Measurements from ENCODE around the gene DOCK1.

DOCK1 gene

DNA sequence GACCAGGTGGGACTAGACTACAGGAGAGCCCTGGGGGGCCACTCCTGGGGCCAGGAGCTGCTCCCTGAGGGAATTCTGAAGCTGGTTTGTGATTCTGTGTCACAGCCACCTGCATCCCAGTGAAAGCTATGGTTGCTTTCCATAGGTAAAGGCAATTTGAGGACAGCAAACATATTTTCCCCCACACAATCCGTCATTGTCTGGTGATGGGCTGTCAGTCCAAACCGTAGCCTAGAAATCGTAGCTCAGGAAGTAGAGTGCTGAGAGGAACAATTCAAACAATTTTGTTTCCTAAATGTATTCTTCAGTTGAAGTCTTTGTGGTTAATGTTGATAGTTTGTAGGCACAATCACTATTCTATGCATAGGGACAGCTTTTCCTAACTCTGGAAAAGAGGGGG, 397.1 kb downstream of the DOCK1 start:
- no peaks in the 10 kb centered on the region for H3K36me3 ChIP-seq (ENCODE audit: insufficient read depth, low read length)
- H2AFZ ChIP-seq (ENCODE audit: low read depth, low read length), result no peak overlapping the region
- no peaks in the 10 kb centered on the region for H3K4me1 ChIP-seq (ENCODE audit: insufficient read depth, low read length)
- 0 out of 2 replicates have a peak, but pooled peaks cover 6% of the 10 kb centered on the region for H4K20me1 ChIP-seq (ENCODE audit: insufficient read depth, low read length)
- H3K4me3 ChIP-seq (ENCODE audit: low read depth in 1 of 2, low read length in 2 of 2), result no peak overlapping the region
- DNase-seq (no peak), ATAC-seq (ENCODE audit: insufficient read depth, low read depth) (no peak)
- H3K4me2 ChIP-seq (ENCODE audit: insufficient read depth, low read length), result no peak overlapping the region
- H3K9me3 ChIP-seq (ENCODE audit: insufficient read depth, low read length, severe bottlenecking), result no peaks in the 10 kb centered on the region
- H3K27ac ChIP-seq (ENCODE audit: low read length), result no peak overlapping the region
- no peaks in the 10 kb centered on the region for H3K79me2 ChIP-seq (ENCODE audit: insufficient read depth, low read length)
- H3K27me3 ChIP-seq (ENCODE audit: insufficient read depth, low read length, poor library complexity), result peaks cover 23% of the 10 kb centered on the region
- no peak overlapping the region for H3K9ac ChIP-seq (ENCODE audit: low read depth, low read length)
- TF ChIP-seq, protein P1, sequence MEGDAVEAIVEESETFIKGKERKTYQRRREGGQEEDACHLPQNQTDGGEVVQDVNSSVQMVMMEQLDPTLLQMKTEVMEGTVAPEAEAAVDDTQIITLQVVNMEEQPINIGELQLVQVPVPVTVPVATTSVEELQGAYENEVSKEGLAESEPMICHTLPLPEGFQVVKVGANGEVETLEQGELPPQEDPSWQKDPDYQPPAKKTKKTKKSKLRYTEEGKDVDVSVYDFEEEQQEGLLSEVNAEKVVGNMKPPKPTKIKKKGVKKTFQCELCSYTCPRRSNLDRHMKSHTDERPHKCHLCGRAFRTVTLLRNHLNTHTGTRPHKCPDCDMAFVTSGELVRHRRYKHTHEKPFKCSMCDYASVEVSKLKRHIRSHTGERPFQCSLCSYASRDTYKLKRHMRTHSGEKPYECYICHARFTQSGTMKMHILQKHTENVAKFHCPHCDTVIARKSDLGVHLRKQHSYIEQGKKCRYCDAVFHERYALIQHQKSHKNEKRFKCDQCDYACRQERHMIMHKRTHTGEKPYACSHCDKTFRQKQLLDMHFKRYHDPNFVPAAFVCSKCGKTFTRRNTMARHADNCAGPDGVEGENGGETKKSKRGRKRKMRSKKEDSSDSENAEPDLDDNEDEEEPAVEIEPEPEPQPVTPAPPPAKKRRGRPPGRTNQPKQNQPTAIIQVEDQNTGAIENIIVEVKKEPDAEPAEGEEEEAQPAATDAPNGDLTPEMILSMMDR (IDR thresholded peaks at IDR 0.05; ENCODE audit: borderline replicate concordance, extremely low read depth, low read length, poor library complexity, severe bottlenecking), result no peak
- no peak for TF ChIP-seq EZH2 (IDR thresholded peaks at IDR 0.05; ENCODE audit: borderline replicate concordance, low read depth, low read length, severe bottlenecking)

DNA sequence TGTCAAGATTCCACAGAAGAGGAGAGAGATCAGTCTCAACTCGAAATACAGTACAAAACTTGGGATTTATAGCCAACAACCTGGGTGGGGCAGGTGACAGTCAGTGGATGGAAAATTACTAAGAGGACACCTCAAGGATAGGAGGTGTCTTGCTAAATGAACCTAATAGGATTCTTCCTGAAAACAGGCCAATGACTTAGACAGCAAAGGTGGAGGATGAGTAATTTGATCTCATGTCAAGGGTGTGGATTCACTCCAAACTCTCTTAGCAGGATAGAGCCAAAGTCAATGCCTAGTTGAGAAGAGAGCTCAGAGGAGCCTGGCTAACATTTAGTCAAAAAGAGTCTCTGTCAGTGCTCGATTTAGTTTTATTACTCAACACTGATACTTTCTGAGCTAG, 397.9 kb downstream of the DOCK1 start:
- H3K27ac ChIP-seq (ENCODE audit: low read length), result no peak overlapping the region
- TF ChIP-seq, protein P1 (IDR thresholded peaks at IDR 0.05; ENCODE audit: borderline replicate concordance, extremely low read depth, low read length, poor library complexity, severe bottlenecking), result no peak
- TF ChIP-seq EZH2 (IDR thresholded peaks at IDR 0.05; ENCODE audit: borderline replicate concordance, low read depth, low read length, severe bottlenecking), result no peak
- ATAC-seq (ENCODE audit: insufficient read depth, low read depth), result no peak
- H3K27me3 ChIP-seq (ENCODE audit: insufficient read depth, low read length, poor library complexity), result peaks cover 18% of the 10 kb centered on the region
- H3K4me3 ChIP-seq (ENCODE audit: low read depth in 1 of 2, low read length in 2 of 2), result no peak overlapping the region
- no peak overlapping the region for H3K9ac ChIP-seq (ENCODE audit: low read depth, low read length)
- no peaks in the 10 kb centered on the region for H3K79me2 ChIP-seq (ENCODE audit: insufficient read depth, low read length)
- no peaks in the 10 kb centered on the region for H3K36me3 ChIP-seq (ENCODE audit: insufficient read depth, low read length)
- no peak for DNase-seq
- H3K4me2 ChIP-seq (ENCODE audit: insufficient read depth, low read length), result no peak overlapping the region
- H3K4me1 ChIP-seq (ENCODE audit: insufficient read depth, low read length), result no peaks in the 10 kb centered on the region
- no peaks in the 10 kb centered on the region for H3K9me3 ChIP-seq (ENCODE audit: insufficient read depth, low read length, severe bottlenecking)
- H4K20me1 ChIP-seq (ENCODE audit: insufficient read depth, low read length), result 0 out of 2 replicates have a peak, but pooled peaks cover 6% of the 10 kb centered on the region
- no peak overlapping the region for H2AFZ ChIP-seq (ENCODE audit: low read depth, low read length)

DNA sequence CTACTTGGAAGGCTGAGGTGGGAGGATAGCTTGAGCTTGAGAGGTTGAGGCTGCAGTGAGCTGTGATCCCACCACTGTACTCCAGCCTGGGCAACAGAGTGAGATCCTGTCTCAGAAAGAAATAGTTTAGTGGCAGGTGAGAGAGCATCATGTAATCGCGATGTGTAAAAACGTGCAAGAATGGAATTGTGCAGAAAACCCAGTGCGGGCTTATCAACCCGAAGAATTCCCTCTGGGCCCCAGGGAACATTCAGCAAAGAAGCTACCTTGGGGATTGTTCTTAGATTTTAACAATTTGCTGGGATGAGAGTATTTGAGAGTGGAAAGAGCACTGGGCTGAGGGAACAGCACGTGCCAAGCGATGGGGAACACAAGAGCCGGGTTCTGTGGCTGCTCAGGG, 398.5 kb downstream of the DOCK1 start:
- H4K20me1 ChIP-seq (ENCODE audit: insufficient read depth, low read length), result 0 out of 2 replicates have a peak, but pooled peaks cover 6% of the 10 kb centered on the region
- ATAC-seq (ENCODE audit: insufficient read depth, low read depth), result no peak
- TF ChIP-seq, protein P1 (IDR thresholded peaks at IDR 0.05; ENCODE audit: borderline replicate concordance, extremely low read depth, low read length, poor library complexity, severe bottlenecking), result no peak
- TF ChIP-seq EZH2 (IDR thresholded peaks at IDR 0.05; ENCODE audit: borderline replicate concordance, low read depth, low read length, severe bottlenecking), result no peak
- H3K4me2 ChIP-seq (ENCODE audit: insufficient read depth, low read length), result no peak overlapping the region
- H3K4me1 ChIP-seq (ENCODE audit: insufficient read depth, low read length), result no peaks in the 10 kb centered on the region
- H3K4me3 ChIP-seq (ENCODE audit: low read depth in 1 of 2, low read length in 2 of 2), result no peak overlapping the region
- no peak overlapping the region for H2AFZ ChIP-seq (ENCODE audit: low read depth, low read length)
- no peaks in the 10 kb centered on the region for H3K36me3 ChIP-seq (ENCODE audit: insufficient read depth, low read length)
- no peaks in the 10 kb centered on the region for H3K9me3 ChIP-seq (ENCODE audit: insufficient read depth, low read length, severe bottlenecking)
- H3K79me2 ChIP-seq (ENCODE audit: insufficient read depth, low read length), result no peaks in the 10 kb centered on the region
- no peak overlapping the region for H3K27ac ChIP-seq (ENCODE audit: low read length)
- no peak for DNase-seq
- H3K27me3 ChIP-seq (ENCODE audit: insufficient read depth, low read length, poor library complexity), result peaks cover 18% of the 10 kb centered on the region
- no peak overlapping the region for H3K9ac ChIP-seq (ENCODE audit: low read depth, low read length)

DNA sequence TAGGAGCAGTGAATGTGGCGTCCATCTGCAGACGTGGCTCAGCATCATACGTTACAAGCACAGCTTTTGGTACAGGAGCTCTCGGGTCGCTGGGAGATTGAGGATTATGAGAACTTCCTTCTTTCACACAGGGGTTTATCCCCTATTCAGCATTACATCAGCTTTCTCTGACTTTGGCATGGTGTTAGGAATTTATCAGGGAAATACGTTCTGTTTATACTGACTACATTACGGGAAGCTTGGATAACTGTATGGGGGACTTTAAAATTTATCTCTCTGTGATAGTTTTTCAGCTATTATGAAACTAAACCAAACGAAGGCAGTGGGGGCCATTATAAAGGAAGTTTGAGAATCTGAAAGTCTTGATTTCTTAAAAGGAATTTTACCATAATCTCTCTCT, 401.3 kb downstream of the DOCK1 start:
- ATAC-seq (ENCODE audit: insufficient read depth, low read depth), result no peak

More for the DNA sequence above, 401.3 kb downstream of the DOCK1 start:
- Histone ChIP-seq H3K27ac (ENCODE audit: low read length) (no peak overlapping the region), H3K4me1 (ENCODE audit: insufficient read depth, low read length) (no peaks in the 10 kb centered on the region), H3K4me3 (ENCODE audit: low read depth in 1 of 2, low read length in 2 of 2) (no peak overlapping the region), H3K36me3 (ENCODE audit: insufficient read depth, low read length) (no peaks in the 10 kb centered on the region), H3K9ac (ENCODE audit: low read depth, low read length) (no peak overlapping the region), H3K9me3 (ENCODE audit: insufficient read depth, low read length, severe bottlenecking) (no peaks in the 10 kb centered on the region), H4K20me1 (ENCODE audit: insufficient read depth, low read length) (0 out of 2 replicates have a peak, but pooled peaks cover 3% of the 10 kb centered on the region), H3K79me2 (ENCODE audit: insufficient read depth, low read length) (no peaks in the 10 kb centered on the region), H3K4me2 (ENCODE audit: insufficient read depth, low read length) (no peak overlapping the region), H2AFZ (ENCODE audit: low read depth, low read length) (no peak overlapping the region), H3K27me3 (ENCODE audit: insufficient read depth, low read length, poor library complexity) (peaks cover 6% of the 10 kb centered on the region)
- DNase-seq, result no peak
- no peak for TF ChIP-seq EZH2 (IDR thresholded peaks at IDR 0.05; ENCODE audit: borderline replicate concordance, low read depth, low read length, severe bottlenecking)
- TF ChIP-seq, protein P1 (IDR thresholded peaks at IDR 0.05; ENCODE audit: borderline replicate concordance, extremely low read depth, low read length, poor library complexity, severe bottlenecking), result no peak

Data from DND-41 (cell line).